Neutrophil (primary cell): ENCODE results near the gene HRH2.
"Not testable (repeated sequence)": the region's sequence is repeated elsewhere in the genome, so short reads cannot be mapped to it uniquely, and the experiment has no call there.

Experiments
- H3K27ac ChIP-seq: fragments of 200-600 bp; sonication (generic); 2 replicates; pipeline ENCODE4 v1.5.1; 2016; ENCODE audit warnings: mild to moderate bottlenecking, moderate library complexity
- H3K27me3 ChIP-seq: fragments of 200-600 bp; sonication (generic); 2 replicates; pipeline ENCODE4 v1.6.0; 2016; ENCODE audit warnings: mild to moderate bottlenecking
- H3K36me3 ChIP-seq: fragments of 200-600 bp; sonication (generic); 2 replicates; pipeline ENCODE4 v1.5.1; 2017
- H3K4me1 ChIP-seq, 2 experiments: fragments of 200-600 bp in 1 of 2; sonication (generic) in 1 of 2; 1 replicate in 1 of 2; 2 replicates in 1 of 2; pipeline versions ENCODE4 v1.5.1 to v1.6.1; 2013 to 2016; ENCODE audit warnings: low read depth in 1 of 2, low read length in 1 of 2, mild to moderate bottlenecking in 1 of 2, moderate library complexity in 1 of 2; ENCODE audit not compliant: control insufficient read depth in 1 of 2, insufficient read depth in 1 of 2
- H3K4me3 ChIP-seq, 2 experiments: fragments of 200-600 bp in 1 of 2; sonication (generic) in 1 of 2; 1 replicate in 1 of 2; 2 replicates in 1 of 2; pipeline ENCODE4 v1.5.1; 2013 to 2016; ENCODE audit warnings: low read depth in 1 of 2, low read length in 1 of 2, mild to moderate bottlenecking in 1 of 2, moderate library complexity in 1 of 2
- H3K9me3 ChIP-seq: fragments of 200-600 bp; sonication (generic); 2 replicates; pipeline ENCODE4 v1.5.1; 2016
- CTCF ChIP-seq: fragments of 200-600 bp; sonication (generic); IDR thresholded peaks from 2 replicates; pipeline ENCODE4 v1.5.1; 2016; ENCODE audit warnings: antibody characterized with exemption

The HRH2 gene

GRCh38 chr5:175753536-175754402, 95.9 kb downstream of the HRH2 start:
- Histone ChIP-seq H3K27me3 (peaks cover 69% of the 10 kb centered on the region), H3K27ac (no peak overlapping the region), H3K9me3 (no peaks in the 10 kb centered on the region), H3K36me3 (no peaks in the 10 kb centered on the region), H3K4me3 (no peak overlapping the region), H3K4me1 (no peaks in the 10 kb centered on the region)
- no peak for TF ChIP-seq CTCF

GRCh38 chr5:175759991-175760390, 102.1 kb downstream of the HRH2 start:
- not testable (repeated sequence) for H3K9me3 ChIP-seq, H3K4me3 ChIP-seq, H3K36me3 ChIP-seq, H3K27ac ChIP-seq, H3K4me1 ChIP-seq
- H3K27me3 ChIP-seq: peaks cover 42% of the 10 kb centered on the region
